RWPE2 (cell line): ENCODE data around the gene ENOX1.
A peak's percentile ranks its signal among the peaks of the same experiment; 100 is the strongest.
"Not testable (repeated sequence)": the region's sequence is repeated elsewhere in the genome, so short reads cannot be mapped to it uniquely, and the experiment has no call there.

ENCODE experiments used
- ATAC-seq: fragments of 200-7000 bp; cut with Tn5 transposase; 3 replicates; pipeline ENCODE4 v1.9.1; 2021; ENCODE audit warnings: low read depth
- DNase-seq: peaks from one replicate; pipeline ENCODE4 v3.0.0-alpha.2; 2020; ENCODE audit warnings: low spot score
- H3K27ac ChIP-seq: fragments of 450-650 bp; 2 replicates; pipeline ENCODE4 v1.5.1; 2017; ENCODE audit warnings: mild to moderate bottlenecking; ENCODE audit not compliant: poor library complexity, severe bottlenecking
- H3K27me3 ChIP-seq: fragments of 250-450 bp; sonication (Bioruptor Pico); 2 replicates; pipeline ENCODE4 v1.5.1; 2021; ENCODE audit warnings: mild to moderate bottlenecking, moderate library complexity; ENCODE audit not compliant: insufficient read depth, poor library complexity, severe bottlenecking
- H3K36me3 ChIP-seq: fragments of 250-450 bp; sonication (Bioruptor Pico); 2 replicates; pipeline ENCODE4 v1.5.1; 2020; ENCODE audit warnings: low read depth, mild to moderate bottlenecking, moderate library complexity
- H3K4me1 ChIP-seq: fragments of 250-450 bp; sonication (Bioruptor Pico); 2 replicates; pipeline ENCODE4 v1.5.1; 2021; ENCODE audit warnings: mild to moderate bottlenecking, moderate library complexity; ENCODE audit not compliant: insufficient read depth, poor library complexity, severe bottlenecking
- H3K4me3 ChIP-seq: fragments of 250-450 bp; sonication (Bioruptor Pico); 2 replicates; pipeline ENCODE4 v1.5.1; 2021; ENCODE audit warnings: mild to moderate bottlenecking, moderate library complexity; ENCODE audit not compliant: severe bottlenecking
- H3K9me3 ChIP-seq: fragments of 250-450 bp; sonication (Bioruptor Pico); 2 replicates; pipeline ENCODE4 v1.5.1; 2021; ENCODE audit warnings: mild to moderate bottlenecking, moderate library complexity; ENCODE audit not compliant: severe bottlenecking
- CTCF ChIP-seq: fragments of 450-650 bp; IDR thresholded peaks from one replicate; pipeline ENCODE4 v1.5.1; 2017; ENCODE audit warnings: mild to moderate bottlenecking, moderate library complexity; ENCODE audit not compliant: poor library complexity, severe bottlenecking

Gene ENOX1

GRCh38 chr13:43355774-43356173 lies 431.0 kb downstream of the ENOX1 start:
- Histone ChIP-seq H3K4me1 (no peaks in the 10 kb centered on the region), H3K36me3 (no peaks in the 10 kb centered on the region), H3K27ac (no peak overlapping the region), H3K27me3 (no peaks in the 10 kb centered on the region), H3K4me3 (no peak overlapping the region), H3K9me3 (no peaks in the 10 kb centered on the region)
- DNase-seq (no peak), ATAC-seq (no peak)
- no peak for TF ChIP-seq CTCF

- Histone ChIP-seq H3K4me1 (no peaks in the 10 kb centered on the region), H3K27ac (no peak overlapping the region), H3K9me3 (no peaks in the 10 kb centered on the region), H3K36me3 (no peaks in the 10 kb centered on the region), H3K27me3 (no peaks in the 10 kb centered on the region), H3K4me3 (no peak overlapping the region)
- TF ChIP-seq CTCF, result no peak
- ATAC-seq (no peak), DNase-seq (no peak)
Measured at GRCh38 chr13:43354153-43354945, 432.4 kb downstream of the ENOX1 start.

DNA sequence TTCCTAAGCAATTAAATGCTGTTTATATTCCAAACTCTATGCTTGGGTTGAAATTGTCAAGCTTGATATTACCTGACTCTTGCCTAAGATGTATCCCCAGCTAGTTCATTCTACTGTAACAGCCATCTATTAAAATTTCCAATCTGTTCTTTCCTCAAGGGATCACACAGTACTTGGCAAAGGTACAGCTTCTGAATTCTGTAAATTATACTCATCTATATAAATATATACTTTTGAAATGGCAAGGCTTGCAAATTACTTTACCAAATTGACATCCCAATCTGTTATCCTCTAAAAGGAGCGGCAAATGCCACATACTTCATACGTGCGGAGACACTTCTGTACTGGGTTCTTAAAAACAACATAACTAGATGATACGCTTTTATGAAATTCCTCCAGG lies 433.1 kb downstream of the ENOX1 start:
- Histone ChIP-seq H3K36me3 (no peaks in the 10 kb centered on the region), H3K4me1 (peaks cover 1% of the 10 kb centered on the region), H3K4me3 (no peak overlapping the region), H3K27ac (no peak overlapping the region), H3K9me3 (no peaks in the 10 kb centered on the region), H3K27me3 (no peaks in the 10 kb centered on the region)
- DNase-seq, result no peak
- no peak for ATAC-seq
- TF ChIP-seq CTCF, result no peak

GRCh38 chr13:43351612-43352011 lies 435.2 kb downstream of the ENOX1 start:
- not testable (repeated sequence) for H3K9me3 ChIP-seq, H3K4me1 ChIP-seq, H3K36me3 ChIP-seq, ATAC-seq, DNase-seq, H3K27ac ChIP-seq, H3K4me3 ChIP-seq, H3K27me3 ChIP-seq

DNA sequence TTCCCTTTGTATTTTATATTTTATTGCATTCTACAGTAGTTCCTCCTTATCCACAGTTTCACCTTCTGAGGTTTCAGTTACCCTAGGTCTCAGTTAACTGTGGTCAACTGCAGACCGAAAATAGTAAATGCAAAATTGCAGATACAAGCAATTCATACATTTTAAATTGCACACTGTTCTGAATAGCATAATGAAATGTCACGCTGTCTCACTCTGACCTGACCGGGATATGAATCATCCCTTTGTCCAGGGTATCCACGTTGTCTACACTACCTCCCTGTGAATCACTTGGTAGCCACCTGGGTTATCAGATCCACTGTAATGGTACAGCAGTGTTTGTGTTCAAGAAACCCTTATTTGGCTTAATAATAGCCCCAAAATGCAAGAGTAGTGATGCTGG lies 438.4 kb downstream of the ENOX1 start:
- Histone ChIP-seq H3K4me1 (peaks cover 9% of the 10 kb centered on the region), H3K27me3 (no peaks in the 10 kb centered on the region), H3K27ac (peak overlapping the region; percentile 11), H3K36me3 (no peaks in the 10 kb centered on the region), H3K9me3 (no peaks in the 10 kb centered on the region), H3K4me3 (no peak overlapping the region)
- TF ChIP-seq CTCF, result no peak
- ATAC-seq (peak; percentile 100), DNase-seq (no peak)
